HG02885 (cell line): Measurements from ENCODE around the gene WAS.
"Not testable (repeated sequence)": the region's sequence is repeated elsewhere in the genome, so short reads cannot be mapped to it uniquely, and the experiment has no call there.

Source experiments
- ATAC-seq: cut with Tn5 transposase; IDR thresholded peaks from one replicate; pipeline ENCODE4 v1.9.1; 2021; ENCODE audit warnings: mild to moderate bottlenecking; ENCODE audit not compliant: unreplicated experiment, poor library complexity

The WAS gene

GRCh38 chrX:48683411-48683982 lies at the start of gene WAS:
Gene WAS, plus strand, starts transcription at chrX:48683799. Its CDS starts 55 bp downstream, at chrX:48683854.
- peak; percentile 76 for ATAC-seq

GRCh38 chrX:48636301-48636700 lies 47.3 kb upstream of the WAS start:
- no peak for ATAC-seq

GRCh38 chrX:48636776-48637175 lies 46.8 kb upstream of the WAS start:
- ATAC-seq: no peak

- ATAC-seq: no peak
Measured at GRCh38 chrX:48645669-48646068, 37.9 kb upstream of the WAS start.

- no peak for ATAC-seq
Measured at GRCh38 chrX:48648336-48648751, 35.3 kb upstream of the WAS start.

- ATAC-seq: no peak
Measured at GRCh38 chrX:48649102-48649501, 34.5 kb upstream of the WAS start.

GRCh38 chrX:48652055-48652579 lies 31.5 kb upstream of the WAS start:
- ATAC-seq: not testable (repeated sequence)

- ATAC-seq: not testable (repeated sequence)
Measured at GRCh38 chrX:48654746-48655145, 28.9 kb upstream of the WAS start.

- ATAC-seq: not testable (repeated sequence)
Measured at GRCh38 chrX:48659686-48660085, 23.9 kb upstream of the WAS start.

GRCh38 chrX:48663241-48663640 lies 20.4 kb upstream of the WAS start:
- ATAC-seq: no peak

- no peak for ATAC-seq
Measured at GRCh38 chrX:48664156-48664555, 19.4 kb upstream of the WAS start.

- no peak for ATAC-seq
Measured at GRCh38 chrX:48665991-48666390, 17.6 kb upstream of the WAS start.

- no peak for ATAC-seq
Measured at GRCh38 chrX:48666649-48667048, 16.9 kb upstream of the WAS start.

GRCh38 chrX:48667509-48667908 lies 16.1 kb upstream of the WAS start:
- ATAC-seq: no peak

- ATAC-seq: not testable (repeated sequence)
Measured at GRCh38 chrX:48668187-48668586, 15.4 kb upstream of the WAS start.

- peak; percentile 89 for ATAC-seq
Measured at GRCh38 chrX:48676106-48676892, 7.3 kb upstream of the WAS start.

GRCh38 chrX:48676893-48677270 lies 6.7 kb upstream of the WAS start:
- ATAC-seq: no peak

GRCh38 chrX:48677516-48677915 lies 6.1 kb upstream of the WAS start:
- ATAC-seq: no peak

GRCh38 chrX:48680467-48680866 lies 3.1 kb upstream of the WAS start:
- ATAC-seq: not testable (repeated sequence)

- ATAC-seq: not testable (repeated sequence)
Measured at GRCh38 chrX:48680925-48681324, 2.7 kb upstream of the WAS start.

GRCh38 chrX:48681539-48682183 lies 1.9 kb upstream of the WAS start:
- no peak for ATAC-seq
